Keratinocyte (primary cell): Measurements from ENCODE around the gene BTBD16. TPM values are rescaled to one million over a fixed set of nuclear protein-coding genes. Genes with fewer than 3 reads are reported as not detected.

ENCODE experiments used
- DNase-seq: peaks from one replicate; pipeline ENCODE4 v3.0.0-alpha.2; 2011; ENCODE audit warnings: low read depth, missing footprints, low spot score
- FAIRE-seq: peaks from 2 replicates; lab custom pipeline; 2011; peaks lifted over from hg19 to GRCh38; lab: Jason Lieb, UNC
- H2AFZ ChIP-seq: 2 replicates; pipeline ENCODE4 v1.6.0; 2012; ENCODE audit warnings: low read length, control low read depth, inconsistent platforms; ENCODE audit not compliant: control insufficient read depth
- H3K27ac ChIP-seq: 2 replicates; pipeline ENCODE4 v1.5.1; 2011; ENCODE audit warnings: low read length; ENCODE audit not compliant: control insufficient read depth, insufficient read depth
- H3K27me3 ChIP-seq: 3 replicates; pipeline ENCODE4 v1.6.0; 2011; ENCODE audit warnings: low read length; ENCODE audit not compliant: control insufficient read depth, insufficient read depth; ENCODE audit errors: extremely low read depth
- H3K36me3 ChIP-seq, 2 experiments: 2 replicates in 1 of 2; 3 replicates in 1 of 2; pipeline ENCODE4 v1.5.1; 2011; ENCODE audit warnings: low read length in 2 of 2, mild to moderate bottlenecking in 1 of 2; ENCODE audit not compliant: control insufficient read depth in 2 of 2, insufficient read depth in 2 of 2; ENCODE audit errors: extremely low read depth in 1 of 2
- H3K4me1 ChIP-seq: 3 replicates; pipeline ENCODE4 v1.5.1; 2011; ENCODE audit warnings: low read length; ENCODE audit not compliant: control insufficient read depth, insufficient read depth; ENCODE audit errors: extremely low read depth
- H3K4me2 ChIP-seq: 3 replicates; pipeline ENCODE4 v1.6.0; 2011; ENCODE audit warnings: low read depth, low read length; ENCODE audit not compliant: control insufficient read depth, insufficient read depth; ENCODE audit errors: extremely low read depth
- H3K4me3 ChIP-seq, 3 experiments: fragments of 200-600 bp in 1 of 3; sonication (generic) in 1 of 3; 2 replicates in 2 of 3; 3 replicates in 1 of 3; pipeline ENCODE4 v1.5.1; 2011 to 2016; ENCODE audit warnings: low read length in 3 of 3, mild to moderate bottlenecking in 3 of 3, control low read depth in 2 of 3, inconsistent platforms in 1 of 3, low read depth in 1 of 3, mixed read lengths in 1 of 3, mixed run types in 1 of 3, moderate library complexity in 1 of 3; ENCODE audit not compliant: control insufficient read depth in 2 of 3, insufficient read depth in 2 of 3; ENCODE audit errors: extremely low read depth in 1 of 3
- H3K79me2 ChIP-seq: 2 replicates; pipeline ENCODE4 v1.6.0; 2012; ENCODE audit warnings: low read length; ENCODE audit not compliant: control insufficient read depth, insufficient read depth
- H3K9ac ChIP-seq: 3 replicates; pipeline ENCODE4 v1.6.0; 2011; ENCODE audit warnings: low read length; ENCODE audit not compliant: control insufficient read depth, insufficient read depth; ENCODE audit errors: extremely low read depth
- H3K9me1 ChIP-seq: 3 replicates; pipeline ENCODE4 v1.6.0; 2011; ENCODE audit warnings: low read length; ENCODE audit not compliant: control insufficient read depth, insufficient read depth; ENCODE audit errors: extremely low read depth
- H3K9me3 ChIP-seq: 2 replicates; pipeline ENCODE4 v1.5.1; 2012; ENCODE audit warnings: low read depth, low read length; ENCODE audit not compliant: control insufficient read depth
- H4K20me1 ChIP-seq: 3 replicates; pipeline ENCODE4 v1.6.0; 2011; ENCODE audit warnings: low read length; ENCODE audit not compliant: control insufficient read depth, insufficient read depth; ENCODE audit errors: extremely low read depth
- CTCF ChIP-seq, 3 experiments: IDR thresholded peaks in 1 of 3; conservative IDR thresholded peaks in 1 of 3; optimal IDR thresholded peaks in 1 of 3; 2 replicates in 2 of 3; 3 replicates in 1 of 3; pipeline versions ENCODE3 to v1.5.1; 2011; ENCODE audit warnings: low read length in 3 of 3, mild to moderate bottlenecking in 3 of 3, moderate library complexity in 2 of 3, control low read depth in 1 of 3, inconsistent platforms in 1 of 3; ENCODE audit not compliant: insufficient read depth in 2 of 3; ENCODE audit errors: extremely low read depth in 1 of 3
- EZH2 ChIP-seq: IDR thresholded peaks from one replicate; pipeline ENCODE4 v1.6.1; 2012; ENCODE audit warnings: inconsistent platforms, mild to moderate bottlenecking, low read length, moderate library complexity
- dilution Hi-C: fragments of 300-500 bp; cut with MboI; formaldehyde crosslinking; loops from one replicate; pipeline ENCODE4 v1.7.0; 2020; ENCODE audit warnings: low sequenced_read_pairs; ENCODE audit not compliant: extremely low pct_ligation_motif_present
- polyA plus RNA-seq, 5 experiments: library from polyadenylated mRNA; depleted of rRNA in 3 of 5; stranded (reverse) in 3 of 5; stranded (forward) in 1 of 5; unstranded in 1 of 5; fragments of >200 nt; gene quantifications; 1 replicate in 1 of 5; 2 replicates in 3 of 5; 3 replicates in 1 of 5; pipeline versions ENCODE4 v1.2.1 to v1.2.3, GENCODE V29; 2011 to 2012; ENCODE audit warnings: missing spikeins in 2 of 5, low read depth in 1 of 5, low replicate concordance in 1 of 5

Gene BTBD16
- polyA plus RNA-seq, 1 donor (not counting 4 experiments of a cell fraction or from before 2014, with no cell fraction given) = 4.9 TPM

- no peak overlapping the region for H2AFZ ChIP-seq
- DNase-seq (no peak), FAIRE-seq (no peak)
- no peaks in the 10 kb centered on the region for H3K9me1 ChIP-seq
- TF ChIP-seq CTCF (optimal IDR thresholded peaks at IDR 0.05 in 1 of 3, IDR thresholded peaks at IDR 0.05 in 1 of 3, conservative IDR thresholded peaks at IDR 0.05 in 1 of 3; ENCODE audit: extremely low read depth in 1 of 3, insufficient read depth in 2 of 3, low read length in 3 of 3) (no peak), EZH2 (no peak)
- H4K20me1 ChIP-seq = no peaks in the 10 kb centered on the region
- H3K9ac ChIP-seq = no peak overlapping the region
- H3K27ac ChIP-seq = no peak overlapping the region
- dilution Hi-C loops = no loop called here
- no peaks in the 10 kb centered on the region for H3K9me3 ChIP-seq
- no peaks in the 10 kb centered on the region for H3K27me3 ChIP-seq
- H3K79me2 ChIP-seq = no peaks in the 10 kb centered on the region
- H3K36me3 ChIP-seq = peaks cover 0 to 10% of the 10 kb centered on the region in 2 experiments
- H3K4me2 ChIP-seq = no peak overlapping the region
- H3K4me3 ChIP-seq = no peak overlapping the region
- H3K4me1 ChIP-seq = no peaks in the 10 kb centered on the region
These were observed 33.6 kb upstream of the BTBD16 start for GRCh38 chr10:122237331-122237990.

- no peaks in the 10 kb centered on the region for H4K20me1 ChIP-seq
- H2AFZ ChIP-seq = no peak overlapping the region
- dilution Hi-C loops = no loop called here
- no peaks in the 10 kb centered on the region for H3K9me3 ChIP-seq
- H3K4me2 ChIP-seq = no peak overlapping the region
- TF ChIP-seq EZH2 = no peak
- TF ChIP-seq CTCF (optimal IDR thresholded peaks at IDR 0.05 in 1 of 3, IDR thresholded peaks at IDR 0.05 in 1 of 3, conservative IDR thresholded peaks at IDR 0.05 in 1 of 3; ENCODE audit: extremely low read depth in 1 of 3, insufficient read depth in 2 of 3, low read length in 3 of 3) = no peak
- H3K79me2 ChIP-seq = no peaks in the 10 kb centered on the region
- H3K4me1 ChIP-seq = no peaks in the 10 kb centered on the region
- no peak overlapping the region for H3K9ac ChIP-seq
- H3K9me1 ChIP-seq = no peaks in the 10 kb centered on the region
- FAIRE-seq (peak; percentile 29), DNase-seq (no peak)
- H3K27ac ChIP-seq = no peak overlapping the region
- no peak overlapping the region for H3K4me3 ChIP-seq
- no peaks in the 10 kb centered on the region for H3K27me3 ChIP-seq
- peaks cover 0 to 10% of the 10 kb centered on the region in 2 experiments for H3K36me3 ChIP-seq
These were observed 31.4 kb upstream of the BTBD16 start for GRCh38 chr10:122239578-122240257.
